ENCODE results near the gene MGLL.

The MGLL gene

DNA sequence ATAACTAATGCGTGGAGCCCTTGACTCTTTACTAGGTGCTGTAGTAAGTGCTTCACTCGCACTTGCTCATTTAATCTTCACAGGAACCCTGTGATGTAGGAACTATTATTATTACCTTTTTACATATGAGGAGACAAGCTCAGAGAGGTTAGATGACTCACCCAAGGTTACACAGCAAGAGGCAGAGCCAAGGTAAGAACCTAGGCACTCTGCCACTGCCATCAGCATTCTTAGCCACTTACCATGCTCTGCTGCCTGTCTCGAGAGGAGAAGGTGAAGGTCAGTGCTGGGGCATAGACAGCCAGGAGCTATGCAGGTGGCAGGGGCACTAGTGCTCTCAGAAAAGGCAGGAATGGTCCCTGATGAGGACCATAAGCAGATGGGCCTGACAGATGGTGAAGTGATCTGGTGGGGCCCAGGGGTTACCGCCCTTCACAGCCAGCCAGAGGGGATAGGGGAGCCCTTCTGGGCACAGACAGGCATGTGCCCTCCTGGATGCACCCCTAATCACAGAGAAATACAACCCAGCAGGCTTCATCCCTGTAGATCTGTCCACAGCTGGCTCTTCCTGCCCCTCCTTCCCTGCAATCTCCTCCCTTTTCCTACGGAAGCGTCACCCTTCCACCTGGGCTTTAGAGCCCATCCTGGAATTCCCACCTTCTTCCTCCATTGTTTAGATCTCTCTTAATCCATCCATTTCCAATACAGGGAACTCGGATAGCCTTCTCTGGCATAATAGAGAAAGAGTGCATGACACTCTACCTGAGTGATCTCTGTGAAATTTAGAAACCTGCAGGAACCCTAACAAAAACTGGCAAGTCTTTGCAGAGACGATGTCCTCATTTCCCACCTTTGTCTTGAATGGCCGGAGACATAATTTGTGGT is 122.7 kb downstream of the MGLL start:
- no peak for DNase-seq

GRCh38 chr3:127698691-127699415 is 123.5 kb downstream of the MGLL start:
- DNase-seq = no peak

- DNase-seq = no peak
These were observed 124.0 kb downstream of the MGLL start for GRCh38 chr3:127698286-127698685.

- peak in 1 of 2 experiments; percentile 49 for DNase-seq
These were observed 124.6 kb downstream of the MGLL start for GRCh38 chr3:127697551-127698240.

DNA sequence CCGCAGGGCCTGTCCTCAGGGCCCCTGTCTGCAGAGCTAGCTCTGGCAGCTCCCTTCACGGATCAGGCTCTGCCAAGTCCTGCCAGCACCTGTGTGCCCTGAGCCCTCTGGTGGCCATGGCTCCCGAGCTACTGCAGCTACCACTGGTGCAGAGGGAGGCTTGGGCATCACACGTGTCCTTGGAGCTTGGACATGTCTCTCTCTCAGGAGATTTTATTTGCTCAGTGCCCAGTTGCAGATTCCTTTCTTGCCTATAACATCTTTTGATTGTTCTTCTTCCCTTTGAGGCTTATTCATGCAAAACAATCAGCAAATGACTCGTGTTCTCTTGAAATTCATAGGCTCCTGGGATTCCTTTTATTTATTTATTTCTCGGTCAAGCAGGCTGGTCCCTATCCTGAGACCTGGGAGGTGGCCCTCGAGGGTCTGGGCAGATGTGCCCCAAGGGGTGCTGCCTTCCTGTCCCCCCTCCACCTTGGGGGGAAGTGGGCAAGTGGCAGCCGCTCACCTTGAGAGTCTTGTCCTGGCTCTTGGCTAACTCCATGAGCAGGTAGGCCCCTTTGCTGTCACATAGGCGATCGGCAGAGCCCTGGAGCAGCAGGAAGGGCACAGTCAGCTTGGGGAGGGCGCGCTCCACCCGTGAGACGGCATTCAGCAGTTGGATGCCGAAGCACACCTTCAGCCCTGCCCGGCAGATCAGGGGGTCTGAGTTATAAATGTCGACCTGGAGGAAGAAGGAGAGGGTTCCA is 127.7 kb downstream of the MGLL start:
- peak; percentile 18 to 42 for DNase-seq

DNA sequence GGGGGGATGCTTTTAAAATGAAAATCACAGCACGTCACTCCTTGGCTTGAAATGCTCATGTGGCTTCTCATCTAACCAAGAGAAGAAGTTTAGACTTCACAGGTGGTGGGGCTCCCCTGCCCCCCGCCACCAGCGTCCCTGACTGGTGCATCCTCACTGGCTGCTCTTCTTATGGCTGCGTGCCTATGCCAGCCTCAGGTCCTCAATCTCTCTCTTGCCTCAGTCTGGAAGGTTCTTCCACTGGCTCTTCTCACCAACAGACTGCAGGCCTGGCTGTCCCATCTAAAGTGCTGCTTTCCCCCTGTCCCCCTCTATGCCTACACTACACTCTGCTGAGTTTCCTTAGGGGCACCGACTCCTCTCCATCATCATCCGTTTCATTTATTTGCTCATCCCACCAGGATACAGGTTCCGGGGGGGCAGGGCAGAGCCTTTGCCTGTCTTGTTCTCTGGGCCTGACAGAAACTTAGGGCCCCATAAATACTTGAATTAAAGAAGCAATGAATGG is 128.9 kb downstream of the MGLL start:
- DNase-seq = no peak

DNA sequence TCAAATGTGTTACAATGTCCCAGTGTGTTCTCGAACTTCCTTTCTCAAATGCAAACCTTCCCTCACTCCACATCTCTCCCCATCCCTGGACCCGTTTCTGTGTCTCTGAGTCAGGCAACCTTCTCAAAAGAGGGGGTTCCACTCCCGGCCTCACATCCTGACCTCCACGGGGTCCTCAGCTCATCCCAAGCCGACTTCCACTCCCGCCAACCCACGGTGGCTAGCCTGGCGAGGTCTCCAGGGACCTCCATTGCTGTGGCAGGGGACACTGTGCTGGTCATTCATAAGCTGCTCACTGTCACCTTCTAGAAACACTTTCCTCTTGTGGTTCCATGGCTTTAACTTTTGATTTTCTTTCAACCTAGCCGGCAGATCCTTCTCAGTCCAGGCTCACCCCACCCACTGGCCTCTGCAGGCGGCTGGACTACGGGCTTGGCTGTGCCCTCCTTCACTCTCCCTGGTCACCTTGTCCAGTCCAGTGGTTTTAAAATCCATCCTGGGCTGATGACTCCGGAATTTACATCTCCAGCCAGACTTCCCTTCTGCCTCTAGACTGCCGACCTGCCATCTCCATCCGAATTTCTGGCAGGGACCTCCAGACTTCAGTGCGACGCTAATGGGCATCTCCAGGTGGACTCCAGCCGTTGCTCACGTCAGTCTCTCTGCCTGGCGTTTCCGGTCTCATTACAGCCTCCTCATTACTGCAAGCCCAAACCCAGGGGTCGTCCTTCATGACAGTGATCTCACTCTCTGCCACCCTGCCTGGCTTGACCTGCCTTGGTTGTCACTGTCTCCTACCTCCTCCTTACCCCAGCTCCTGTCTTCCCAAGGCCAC is 129.6 kb downstream of the MGLL start:
- DNase-seq = no peak

- no peak for DNase-seq
These were observed 130.3 kb downstream of the MGLL start for GRCh38 chr3:127691974-127692373.

DNA sequence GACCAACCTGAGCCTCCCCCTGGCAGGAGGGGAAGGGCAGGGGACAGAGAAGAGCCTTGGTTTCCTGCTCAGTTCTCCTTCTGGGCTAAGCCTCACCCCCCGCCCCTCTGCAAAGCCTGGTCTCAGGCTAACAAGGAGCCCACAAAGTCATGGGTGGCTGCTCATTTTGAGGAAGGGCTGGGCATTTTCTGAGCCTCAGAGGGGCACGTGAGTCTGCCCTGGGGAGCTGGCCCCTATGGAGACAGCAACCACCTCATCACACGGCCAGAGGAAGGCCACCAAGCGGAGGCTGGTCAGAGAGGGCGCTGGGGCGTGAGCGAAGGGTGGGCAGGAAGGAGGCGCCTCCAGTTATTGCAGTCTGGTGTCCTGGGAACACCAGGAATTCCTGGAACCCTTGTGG is 130.8 kb downstream of the MGLL start:
- DNase-seq = no peak

DNA sequence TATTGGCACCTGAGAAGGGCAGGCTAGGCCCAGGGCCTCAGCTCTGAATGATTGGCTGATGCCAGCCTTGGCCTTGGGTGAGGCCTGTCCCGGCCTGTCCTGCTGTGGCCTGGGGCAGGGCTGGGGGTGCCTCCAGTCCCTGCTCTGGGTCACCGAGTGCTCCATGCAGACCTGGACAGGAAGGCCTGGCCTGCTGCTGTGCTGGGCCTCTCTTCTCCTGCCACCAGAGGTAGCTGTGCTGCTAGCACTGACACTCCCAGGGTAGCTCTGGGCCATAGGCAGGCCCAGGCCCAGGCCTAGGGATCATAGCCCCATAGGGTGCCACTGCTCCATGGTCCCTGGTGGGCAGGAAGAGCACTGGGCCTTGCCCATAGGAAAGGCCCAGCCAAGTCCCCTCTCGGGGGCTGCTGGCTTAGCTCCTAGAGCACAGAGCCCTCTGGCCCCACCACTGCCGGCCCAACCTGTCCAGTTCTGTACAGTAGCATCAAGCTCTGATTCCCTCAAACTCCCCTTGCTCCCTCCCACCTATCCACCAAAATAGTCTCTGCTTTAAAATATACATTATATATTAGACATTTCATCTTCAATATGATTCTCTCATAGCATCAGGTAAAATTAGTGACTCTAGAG is 131.4 kb downstream of the MGLL start:
- peak in 1 of 2 experiments; percentile 52 for DNase-seq

- DNase-seq = peak in 1 of 2 experiments; percentile 21
These were observed 132.2 kb downstream of the MGLL start for GRCh38 chr3:127690106-127690505.

- DNase-seq = no peak
These were observed 133.0 kb downstream of the MGLL start for GRCh38 chr3:127689266-127689860.

DNA sequence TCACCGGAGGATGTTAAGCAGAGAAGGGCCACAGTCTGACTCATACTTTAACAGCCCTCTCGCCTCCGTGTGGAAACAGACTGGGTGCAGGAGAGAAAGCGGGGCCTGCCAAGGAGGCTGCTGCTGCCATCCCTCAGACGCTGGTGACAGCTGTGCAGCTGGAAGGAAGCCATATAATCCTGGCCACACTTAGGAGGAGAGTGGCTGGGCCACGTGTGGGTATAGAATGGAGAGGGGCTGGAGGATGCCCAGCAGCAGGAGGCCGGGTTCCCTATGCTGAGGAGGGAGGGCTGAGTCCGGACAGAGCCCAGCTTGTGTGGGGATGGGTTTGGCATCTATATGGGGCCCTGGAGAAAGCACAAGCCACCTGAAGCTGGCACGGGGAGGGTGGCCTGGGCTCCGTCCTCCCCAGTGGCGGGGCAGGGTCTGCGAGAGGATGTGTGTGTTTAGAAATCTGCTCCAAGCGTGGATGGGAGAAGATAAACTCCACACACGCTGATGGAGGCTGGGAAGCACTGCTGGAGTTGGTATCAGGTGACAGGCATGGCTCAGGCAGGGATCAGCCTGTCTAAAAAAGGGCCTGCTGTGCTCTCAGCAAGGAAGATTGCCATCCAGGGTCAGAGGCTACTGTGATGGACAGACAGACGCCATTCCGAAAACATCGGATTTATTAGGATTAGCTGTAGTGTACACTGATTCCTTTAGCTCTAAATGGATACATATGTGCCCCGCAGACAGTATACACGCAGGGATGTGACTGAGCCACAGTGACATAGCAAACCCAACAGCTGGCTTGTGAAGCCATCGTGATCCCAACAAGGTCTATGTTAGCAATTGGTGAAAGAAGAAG is 133.7 kb downstream of the MGLL start:
- DNase-seq = no peak

- no peak for DNase-seq
These were observed 134.3 kb downstream of the MGLL start for GRCh38 chr3:127688022-127688415.

DNA sequence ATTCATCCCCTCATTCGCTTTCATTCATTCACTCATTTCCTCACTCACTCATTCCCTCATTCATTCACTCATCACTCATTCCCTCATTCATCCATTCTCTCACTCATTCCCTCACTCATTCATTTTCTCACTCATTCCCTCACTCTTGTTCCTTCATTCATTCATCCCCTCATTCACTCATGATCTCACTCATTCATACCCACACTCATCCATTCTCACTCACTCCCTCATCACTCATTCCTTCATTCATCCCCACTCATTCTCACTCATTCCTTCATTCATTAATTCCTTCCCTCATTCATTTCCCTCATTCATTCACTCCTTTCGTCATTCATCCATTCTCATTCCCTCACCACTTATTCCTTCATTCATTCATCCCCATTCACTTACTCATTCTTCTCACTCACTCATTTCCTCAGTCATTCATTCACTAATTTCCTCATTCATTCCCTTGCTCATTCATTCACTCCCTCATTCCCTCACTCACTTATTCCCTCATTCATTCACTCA is 135.0 kb downstream of the MGLL start:
- DNase-seq = no peak

- no peak for DNase-seq
These were observed 135.8 kb downstream of the MGLL start for GRCh38 chr3:127686512-127686894.

DNA sequence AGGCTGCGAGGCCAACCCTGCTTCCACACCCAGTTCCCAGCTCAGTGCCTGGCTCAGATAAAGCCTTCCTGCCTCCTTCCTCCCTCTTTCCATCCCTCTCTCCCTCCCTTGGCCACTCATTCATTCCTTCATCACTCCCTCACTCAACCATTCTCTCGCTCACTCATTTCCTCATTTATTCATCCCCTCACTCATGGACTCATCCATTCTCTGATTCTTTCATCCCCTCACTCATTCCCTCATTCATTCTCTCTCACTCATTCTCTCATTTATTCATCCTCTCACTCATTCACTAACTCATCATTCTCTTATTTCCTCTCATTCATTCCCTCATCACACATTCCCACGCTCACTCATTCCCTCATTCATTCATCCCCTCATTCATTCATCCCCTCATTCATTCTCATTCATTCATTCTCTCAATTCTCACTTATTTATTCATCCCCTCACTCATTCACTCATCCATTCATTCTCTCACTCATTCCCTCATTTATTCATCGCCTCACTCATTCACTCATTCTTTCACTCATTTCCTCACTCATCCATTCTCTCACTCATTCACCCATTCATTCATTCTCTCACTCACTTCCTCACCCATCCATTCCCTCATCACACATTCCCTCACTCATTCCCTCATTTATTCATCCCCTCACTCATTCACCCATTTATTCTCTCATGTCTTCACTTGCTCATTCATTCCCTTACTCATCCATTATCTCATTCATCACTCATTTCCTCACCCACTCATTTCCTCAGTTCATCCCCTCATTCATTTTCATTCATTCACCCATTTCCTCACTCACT is 136.4 kb downstream of the MGLL start:
- no peak for DNase-seq

- no peak for DNase-seq
These were observed 137.2 kb downstream of the MGLL start for GRCh38 chr3:127684871-127685707.
